HCT116 (cell line): ENCODE data around the gene ZHX3. TPM values are rescaled to one million over a fixed set of nuclear protein-coding genes. Genes with fewer than 3 reads are reported as not detected.

ENCODE experiments used
- EGR1 ChIP-seq: IDR thresholded peaks from 2 replicates; pipeline ENCODE4 v1.6.1; 2012; ENCODE audit warnings: low read depth
- SIN3A ChIP-seq: IDR thresholded peaks from 2 replicates; pipeline ENCODE4 v1.6.1; 2012; ENCODE audit warnings: low read depth
- SRF ChIP-seq: IDR thresholded peaks from 2 replicates; pipeline ENCODE4 v1.6.1; 2012; ENCODE audit warnings: low read depth
- TCF7L2 ChIP-seq: IDR thresholded peaks from 2 replicates; pipeline ENCODE4 v1.7.0; 2011; ENCODE audit warnings: borderline replicate concordance, inconsistent platforms; ENCODE audit not compliant: insufficient read depth, insufficient read length; ENCODE audit errors: extremely low read depth
- ZFX ChIP-seq: fragments of 450-650 bp; IDR thresholded peaks from 2 replicates; pipeline ENCODE4 v1.6.1; 2017
- microRNA-seq: library from miRNA; unstranded; fragments of <30 nt; microRNA quantifications from one replicate; pipeline ENCODE4, GENCODE V29; 2016; ENCODE audit warnings: borderline number of aligned reads
- total RNA-seq: library from RNA; stranded (reverse); gene quantifications from one replicate; pipeline ENCODE4 v1.2.1, GENCODE V29; 2021; ENCODE audit not compliant: unreplicated experiment

Gene ZHX3
- total RNA-seq, 1 experiment from 2014 or later = 13.3 TPM

DNA sequence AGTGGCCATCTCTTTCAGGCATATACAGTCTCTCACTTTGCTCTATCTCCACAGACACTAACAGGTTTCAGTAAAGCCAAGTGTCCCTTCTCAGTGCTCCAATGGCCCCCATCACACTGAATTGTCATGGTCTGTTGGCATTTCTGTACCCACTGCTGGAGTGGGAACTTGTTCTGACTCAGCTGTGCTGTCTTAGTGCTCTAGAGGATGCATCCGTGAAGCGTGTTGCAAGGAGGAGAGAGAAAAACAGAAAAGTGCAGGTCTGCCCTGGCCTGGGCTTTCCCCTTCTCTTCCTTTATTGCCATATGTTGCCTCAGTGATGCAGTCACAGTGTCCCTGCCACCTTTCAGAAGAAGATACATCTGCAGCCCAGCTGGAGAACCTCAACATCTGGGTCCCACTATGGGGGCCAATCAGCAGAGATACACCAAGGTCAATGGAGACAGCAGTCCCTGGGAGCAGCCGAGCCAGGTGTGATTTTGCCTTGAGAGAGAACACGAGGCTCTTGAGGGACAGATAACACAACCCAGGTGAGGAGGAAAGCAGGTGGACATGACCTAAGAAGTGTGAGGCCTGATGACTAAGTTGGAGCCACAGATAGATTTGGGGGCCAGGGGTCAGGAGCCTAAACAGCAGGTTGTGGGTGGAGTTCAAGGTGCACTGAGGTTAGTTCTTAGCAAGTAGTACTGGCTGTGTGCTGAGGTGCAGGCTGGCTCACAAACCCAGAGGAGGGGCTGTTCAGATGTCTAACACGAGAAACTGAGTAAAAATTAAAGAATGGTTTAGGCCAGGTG lies 185.7 kb downstream of the ZHX3 start (continued):
- no peak for TF ChIP-seq TCF7L2
- no peak for TF ChIP-seq SRF
- no peak for TF ChIP-seq ZFX
- TF ChIP-seq EGR1 = no peak
- TF ChIP-seq SIN3A = no peak
- TF ChIP-seq, all 23 proteins: peak for 0

Small RNA genes lying within 50 kb of the gene (microRNA-seq; reads per million reads assigned to microRNA genes)
- gene MIR6871 = not detected

Other genes starting within 250 kb of the ZHX3 start
- gene PLCG1, start 180.2 kb downstream of the ZHX3 start, total RNA-seq = 45.6 TPM
- 18.5 TPM for gene LPIN3, start 23.1 kb upstream of the ZHX3 start, total RNA-seq
- not detected for gene EMILIN3, start 49.1 kb upstream of the ZHX3 start, total RNA-seq